BLaER1 (cell line): ENCODE results near the gene S100PBP.
"Not testable (repeated sequence)": the region's sequence is repeated elsewhere in the genome, so short reads cannot be mapped to it uniquely, and the experiment has no call there.

Experiments used
- H3K27ac ChIP-seq: shearing (Covaris generic); formaldehyde crosslinking; 2 replicates; pipeline ENCODE4 v1.8.1; 2022
- H3K27me3 ChIP-seq: shearing (Covaris generic); formaldehyde crosslinking; 2 replicates; pipeline ENCODE4 v1.8.1; 2022
- H3K36me3 ChIP-seq: shearing (Covaris generic); formaldehyde crosslinking; 2 replicates; pipeline ENCODE4 v1.8.1; 2022
- H3K4me1 ChIP-seq: shearing (Covaris generic); formaldehyde crosslinking; 2 replicates; pipeline ENCODE4 v1.8.1; 2022
- H3K4me2 ChIP-seq: shearing (Covaris generic); formaldehyde crosslinking; 2 replicates; pipeline ENCODE4 v1.8.1; 2022
- H3K4me3 ChIP-seq: shearing (Covaris generic); formaldehyde crosslinking; 2 replicates; pipeline ENCODE4 v1.8.1; 2022
- H3K9ac ChIP-seq: shearing (Covaris generic); formaldehyde crosslinking; 2 replicates; pipeline ENCODE4 v1.8.1; 2022
- H3K9me3 ChIP-seq: shearing (Covaris generic); formaldehyde crosslinking; 2 replicates; pipeline ENCODE4 v1.8.1; 2022
- H4K20me1 ChIP-seq: shearing (Covaris generic); formaldehyde crosslinking; 2 replicates; pipeline ENCODE4 v1.8.1; 2022
- Cebpa-rat ChIP-seq: shearing (Covaris generic); IDR thresholded peaks from 2 replicates; pipeline ENCODE4 v1.8.1; 2022

Gene S100PBP

DNA sequence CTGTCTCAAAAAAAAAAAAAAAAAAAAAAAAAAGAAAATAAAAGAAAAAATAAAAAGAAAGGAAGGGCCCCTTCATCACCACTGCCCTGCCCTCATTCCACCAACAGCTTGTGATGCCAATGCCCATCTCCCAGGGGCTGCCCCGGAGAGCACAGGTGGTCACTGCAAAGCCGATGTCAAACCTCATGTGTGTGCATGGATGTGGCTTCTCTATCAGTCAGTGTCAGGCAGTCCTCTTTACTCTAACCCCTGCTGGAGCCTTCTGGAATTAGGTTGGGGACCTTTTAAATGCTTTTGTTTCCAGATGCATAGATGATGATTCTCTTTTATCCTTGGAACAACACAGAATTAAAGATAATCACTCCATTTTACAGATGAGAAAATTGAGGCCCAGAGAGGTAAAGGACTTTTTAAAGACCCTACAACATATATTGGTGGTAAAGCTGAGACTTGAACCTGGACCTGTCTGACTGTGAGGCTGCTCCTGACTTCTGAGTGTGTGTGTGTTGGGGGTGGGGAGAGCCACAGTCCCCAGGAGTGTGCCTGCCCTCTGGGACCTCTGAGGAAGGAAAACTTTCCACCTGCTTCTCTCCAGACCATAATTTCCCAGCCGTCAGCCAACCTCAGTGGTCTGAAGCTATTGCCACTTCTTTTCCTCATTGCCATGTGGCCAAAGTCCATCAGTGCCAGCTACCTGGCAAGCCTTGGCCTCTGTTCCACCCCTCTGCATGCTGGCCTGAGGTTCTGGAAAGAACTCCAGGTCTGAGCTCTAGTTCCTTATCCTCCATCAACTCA, 86.7 kb downstream of the S100PBP start:
- H3K4me3 ChIP-seq: no peak overlapping the region
- H3K4me2 ChIP-seq: no peak overlapping the region
- H4K20me1 ChIP-seq: no peaks in the 10 kb centered on the region
- no peak overlapping the region for H3K9ac ChIP-seq
- H3K27me3 ChIP-seq: no peaks in the 10 kb centered on the region
- TF ChIP-seq Cebpa-rat: no peak
- H3K36me3 ChIP-seq: no peaks in the 10 kb centered on the region
- H3K27ac ChIP-seq: no peak overlapping the region
- no peaks in the 10 kb centered on the region for H3K9me3 ChIP-seq
- H3K4me1 ChIP-seq: peaks cover 21% of the 10 kb centered on the region

GRCh38 chr1:32904797-32905196, 87.3 kb downstream of the S100PBP start:
- H3K4me1 ChIP-seq: peaks cover 16% of the 10 kb centered on the region
- H3K27ac ChIP-seq: no peak overlapping the region
- H3K4me3 ChIP-seq: no peak overlapping the region
- H3K27me3 ChIP-seq: no peaks in the 10 kb centered on the region
- H3K4me2 ChIP-seq: no peak overlapping the region
- TF ChIP-seq Cebpa-rat: no peak
- no peak overlapping the region for H3K9ac ChIP-seq
- no peaks in the 10 kb centered on the region for H3K9me3 ChIP-seq
- H3K36me3 ChIP-seq: no peaks in the 10 kb centered on the region
- no peaks in the 10 kb centered on the region for H4K20me1 ChIP-seq

DNA sequence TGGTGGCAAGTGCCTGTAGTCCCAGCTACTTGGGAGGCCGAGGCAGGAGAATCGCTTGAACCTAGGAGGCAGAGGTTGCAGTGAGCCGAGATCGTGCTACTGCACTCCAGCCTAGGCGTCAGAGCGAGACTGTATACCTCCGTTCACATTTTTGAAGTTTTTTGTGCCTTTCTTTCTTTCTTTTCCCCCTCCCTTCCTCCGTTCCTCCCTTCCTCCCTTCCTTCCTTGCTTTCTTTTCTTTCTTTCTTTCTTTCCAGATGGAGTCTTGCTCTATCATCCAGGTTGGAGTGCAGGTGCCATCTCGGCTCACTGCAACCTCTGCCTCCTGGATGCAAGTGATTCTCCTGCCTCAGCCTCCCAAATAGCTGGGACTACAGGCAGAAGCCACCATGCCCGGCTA, 88.1 kb downstream of the S100PBP start:
- not testable (repeated sequence) for H3K9me3 ChIP-seq, H3K4me1 ChIP-seq, H3K9ac ChIP-seq, H3K36me3 ChIP-seq, H4K20me1 ChIP-seq, H3K27me3 ChIP-seq, H3K4me3 ChIP-seq, H3K27ac ChIP-seq, H3K4me2 ChIP-seq

DNA sequence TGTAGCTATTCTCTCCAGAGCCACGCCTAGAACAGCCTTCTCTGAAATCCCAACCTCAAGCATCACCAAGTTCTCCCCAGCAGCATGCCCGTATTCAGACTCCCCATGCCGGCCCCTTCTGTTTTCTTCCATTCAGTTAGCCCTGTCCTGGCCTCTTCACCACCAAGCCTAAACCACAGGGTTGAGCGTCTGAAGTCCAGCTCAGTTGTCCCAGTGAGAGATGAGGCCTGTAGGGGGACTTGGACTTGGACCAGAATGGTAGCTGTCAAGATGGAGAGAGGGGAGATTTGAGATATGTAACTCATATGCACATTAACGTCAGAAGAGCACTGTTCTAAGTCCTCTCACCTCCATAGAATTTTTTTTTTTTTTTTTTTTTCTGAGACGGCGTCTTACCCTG, 89.2 kb downstream of the S100PBP start:
- no peak for TF ChIP-seq Cebpa-rat
- Histone ChIP-seq H3K4me1 (peaks cover 5% of the 10 kb centered on the region; the same call in 1 of the 2 replicates), H3K4me2 (no peak overlapping the region), H3K27ac (no peak overlapping the region), H3K27me3 (no peaks in the 10 kb centered on the region), H3K9me3 (peaks cover 8% of the 10 kb centered on the region; the same call in 1 of the 2 replicates), H3K9ac (no peak overlapping the region), H4K20me1 (no peaks in the 10 kb centered on the region), H3K36me3 (no peaks in the 10 kb centered on the region), H3K4me3 (no peak overlapping the region)

GRCh38 chr1:32907435-32907834, 90.0 kb downstream of the S100PBP start:
- H3K4me3 ChIP-seq: no peak overlapping the region
- H3K27me3 ChIP-seq: no peaks in the 10 kb centered on the region
- H3K36me3 ChIP-seq: no peaks in the 10 kb centered on the region
- H3K27ac ChIP-seq: no peak overlapping the region
- peaks cover 5% of the 10 kb centered on the region; the same call in 1 of the 2 replicates for H3K4me1 ChIP-seq
- H3K9ac ChIP-seq: no peak overlapping the region
- no peaks in the 10 kb centered on the region for H4K20me1 ChIP-seq
- peaks cover 8% of the 10 kb centered on the region; the same call in 1 of the 2 replicates for H3K9me3 ChIP-seq
- no peak for TF ChIP-seq Cebpa-rat
- no peak overlapping the region for H3K4me2 ChIP-seq
